HepG2 (cell line): ENCODE results near the gene ARHGEF37. TPM values are rescaled to one million over a fixed set of nuclear protein-coding genes. Genes with fewer than 3 reads are reported as not detected.

Source experiments
- ATAC-seq: fragments of 200-7000 bp; cut with Tn5 transposase; 3 replicates; pipeline ENCODE4 v1.9.1; 2020; ENCODE audit warnings: mild to moderate bottlenecking, moderate library complexity
- BruUV-seq: library from RNA; stranded (reverse); fragments of 400-500 nt; replicated peaks from 2 replicates; lab custom pipeline; 2021; lab: Mats Ljungman, UMichigan
- CTCF ChIA-PET: fragments of 300-600 bp; formaldehyde crosslinking; extraction: SDS; loops from one replicate; lab custom pipeline; 2021; ENCODE audit warnings: low total read pairs, inconsistent platforms, low intra/inter-chr PET ratio; lab: Yijun Ruan, JAX
- POLR2A ChIA-PET: fragments of 350-600 bp; sonication (Branson Sonifier 250); formaldehyde crosslinking; loops from one replicate; lab custom pipeline; 2020; ENCODE audit warnings: antibody characterized with exemption, inconsistent platforms; lab: Yijun Ruan, JAX
- DNase-seq: peaks from one replicate; pipeline ENCODE4 v3.0.0-alpha.2; 2015; ENCODE audit warnings: low spot score
- FAIRE-seq: peaks from 3 replicates; lab custom pipeline; 2011; peaks lifted over from hg19 to GRCh38; lab: Jason Lieb, UNC
- H2AFZ ChIP-seq: one replicate; pipeline ENCODE4 v1.6.1; 2011; ENCODE audit warnings: low read length, inconsistent platforms
- H3K27ac ChIP-seq: fragments of 300-600 bp; 3 replicates; pipeline ENCODE4 v1.8.0; 2011; ENCODE audit warnings: mixed run types, mild to moderate bottlenecking, mixed read lengths, low read length, inconsistent platforms; ENCODE audit not compliant: insufficient read depth; ENCODE audit errors: extremely low read length
- H3K27me3 ChIP-seq, 2 experiments: fragments of 200-600 bp in 1 of 2; 2 replicates in 1 of 2; 3 replicates in 1 of 2; pipeline versions ENCODE4 v1.6.0 to v1.8.0; 2011; ENCODE audit warnings: low read length in 2 of 2, mild to moderate bottlenecking in 2 of 2, moderate library complexity in 2 of 2, inconsistent platforms in 1 of 2; ENCODE audit not compliant: insufficient read depth in 2 of 2, control insufficient read depth in 1 of 2
- H3K36me3 ChIP-seq, 2 experiments: fragments of 200-600 bp in 1 of 2; replicated peaks in 1 of 2; 2 replicates in 1 of 2; 3 replicates in 1 of 2; pipeline versions ENCODE4 v1.5.1 to v1.8.0; 2011; ENCODE audit warnings: low read length in 2 of 2, inconsistent platforms in 1 of 2; ENCODE audit not compliant: insufficient read depth in 2 of 2, control insufficient read depth in 1 of 2
- H3K4me1 ChIP-seq: 2 replicates; pipeline ENCODE4 v1.5.1; 2012; ENCODE audit warnings: low read length, inconsistent platforms; ENCODE audit not compliant: insufficient read depth
- H3K4me2 ChIP-seq: 2 replicates; pipeline ENCODE4 v1.6.0; 2011; ENCODE audit warnings: low read depth, low read length, inconsistent platforms
- H3K4me3 ChIP-seq, 3 experiments: fragments of 200-600 bp in 1 of 3; sonication (generic), shearing (Covaris generic) in 1 of 3; replicated peaks in 1 of 3; 2 replicates each; pipeline ENCODE4 v1.5.1; 2011 to 2016; ENCODE audit warnings: low read length in 3 of 3, inconsistent platforms in 2 of 3, low read depth in 2 of 3, mild to moderate bottlenecking in 2 of 3, control low read depth in 1 of 3, mixed read lengths in 1 of 3; ENCODE audit not compliant: insufficient read depth in 1 of 3
- H3K79me2 ChIP-seq: one replicate; pipeline ENCODE4 v1.6.1; 2011; ENCODE audit warnings: low read length, inconsistent platforms; ENCODE audit not compliant: insufficient read depth
- H3K9ac ChIP-seq: 2 replicates; pipeline ENCODE4 v1.6.0; 2011; ENCODE audit warnings: mild to moderate bottlenecking, low read depth, low read length, inconsistent platforms; ENCODE audit not compliant: insufficient read depth
- H3K9me3 ChIP-seq: 2 replicates; pipeline ENCODE4 v1.5.1; 2012; ENCODE audit warnings: mild to moderate bottlenecking, low read length
- H4K20me1 ChIP-seq: 2 replicates; pipeline ENCODE4 v1.6.0; 2011; ENCODE audit warnings: inconsistent platforms, mild to moderate bottlenecking, low read length, moderate library complexity; ENCODE audit not compliant: insufficient read depth
- ATF1 ChIP-seq: IDR thresholded peaks from 2 replicates; pipeline ENCODE4 v1.6.1; 2016; ENCODE audit warnings: mild to moderate bottlenecking, control low read depth
- CBX2 ChIP-seq, 2 experiments: fragments of 200-600 bp in 1 of 2; sonication (generic); formaldehyde crosslinking in 1 of 2; IDR thresholded peaks; 2 replicates each; pipeline versions ENCODE4 v1.7.0 to v1.8.1; 2018 to 2022; ENCODE audit warnings: low read depth in 2 of 2, low read length in 1 of 2, mild to moderate bottlenecking in 1 of 2, missing genetic modification reagents in 1 of 2
- DMAP1 ChIP-seq: IDR thresholded peaks from 2 replicates; pipeline ENCODE4 v1.6.1; 2016
- DPF2 ChIP-seq: sonication (generic); formaldehyde crosslinking; IDR thresholded peaks from 2 replicates; pipeline ENCODE4 v1.4.0; 2020; ENCODE audit warnings: mild to moderate bottlenecking, low read depth, missing genetic modification reagents, borderline replicate concordance
- POLR2G ChIP-seq: fragments of 200-400 bp; formaldehyde crosslinking; IDR thresholded peaks from 2 replicates; pipeline ENCODE4 v1.6.1; 2018; ENCODE audit warnings: mild to moderate bottlenecking, low read depth, low read length, moderate library complexity
- SMARCC2 ChIP-seq: fragments of 450-650 bp; IDR thresholded peaks from 2 replicates; pipeline ENCODE4 v1.6.1; 2017; ENCODE audit warnings: antibody characterized with exemption, mild to moderate bottlenecking
- ZBTB7A ChIP-seq: sonication (generic); formaldehyde crosslinking; IDR thresholded peaks from 2 replicates; pipeline ENCODE4 v1.8.0; 2022; ENCODE audit warnings: mild to moderate bottlenecking, missing genetic modification reagents
- ZNF589 ChIP-seq: sonication (generic); formaldehyde crosslinking; conservative IDR thresholded peaks from 2 replicates; pipeline ENCODE4 v1.8.0; 2022; ENCODE audit warnings: mild to moderate bottlenecking, moderate library complexity, missing genetic modification reagents
- ZNF7 ChIP-seq: IDR thresholded peaks from 2 replicates; pipeline ENCODE4 v1.6.1; 2016; ENCODE audit warnings: missing biosample characterization, missing genetic modification reagents
- WGBS: methylation state at CpG from one replicate; pipeline ENCODE4 v1.1.6; 2017; ENCODE audit warnings: low lambda C conversion rate; 5-methylcytosine and 5-hydroxymethylcytosine counted together
- in situ Hi-C: cut with HindIII; loops from 2 replicates; pipeline ENCODE4 v1.10.0; 2017; ENCODE audit warnings: low pct_unique_long_range_greater_than_20kb; ENCODE audit not compliant: extremely low pct_ligation_motif_present
- intact Hi-C: fragments of 100-400 bp; cut with micrococcal nuclease; formaldehyde crosslinking; loops from one replicate; pipeline ENCODE4 v1.10.0; 2022; ENCODE audit not compliant: unreplicated experiment
- polyA plus RNA-seq, 8 experiments: library from polyadenylated mRNA; depleted of rRNA in 3 of 8; stranded (reverse) in 7 of 8; unstranded in 1 of 8; fragments of >200 nt; fragmentation: Illumina TruSeq in 4 of 8; extraction: Trizol in 4 of 8; gene quantifications; 2 replicates each; pipeline versions ENCODE4 v1.2.1 to v1.2.3, GENCODE V29; 2011 to 2016; ENCODE audit warnings: low read depth in 4 of 8, missing spikeins in 1 of 8, mixed read lengths in 1 of 8; ENCODE audit not compliant: insufficient read depth in 1 of 8
- total RNA-seq, 5 experiments: library from RNA; depleted of rRNA; stranded (reverse); fragments of >200 nt; fragmentation: Illumina TruSeq; extraction: Trizol; gene quantifications; 2 replicates each; pipeline ENCODE4 v1.2.3, GENCODE V29; 2016; ENCODE audit warnings: low read depth in 1 of 5
- TF ChIP-seq, protein P1 (sequence below): sonication (generic); formaldehyde crosslinking; IDR thresholded peaks from 2 replicates; pipeline ENCODE4 v1.4.0; 2020; ENCODE audit warnings: mild to moderate bottlenecking, low read depth, missing genetic modification reagents
- TF ChIP-seq, protein P2 (sequence below): sonication (generic); formaldehyde crosslinking; IDR thresholded peaks from 2 replicates; pipeline ENCODE4 v1.8.1; 2022; ENCODE audit warnings: low read depth, mild to moderate bottlenecking, missing genetic modification reagents

The ARHGEF37 gene
- total and polyA plus RNA-seq, 2 of the 13 experiments (the other 11 are each of a cell fraction or from before 2014, with no cell fraction given), result 0.18 to 0.27 TPM

- no TSS peak for BruUV-seq
- Histone ChIP-seq H3K4me3 (no peak overlapping the region), H3K9me3 (no peaks in the 10 kb centered on the region), H3K36me3 (peaks cover 16 to 48% of the 10 kb centered on the region in 2 experiments), H3K79me2 (peaks cover 92% of the 10 kb centered on the region), H3K4me2 (no peak overlapping the region), H3K4me1 (peaks cover 59% of the 10 kb centered on the region)
- no peak; the same call in 2 of the 3 replicates for ATAC-seq
- POLR2A ChIA-PET, result interaction anchor here (0.7 kb wide), 2 partner anchors 51 to 80 kb away, joined by 6 read pairs; no protein-coding TSS in a partner anchor
- intact Hi-C loops, result no loop called here
- TF ChIP-seq POLR2G, result 0 out of 2 replicates have a peak, but pooled peaks have one; percentile 32
- TF ChIP-seq SMARCC2, result no peak
- TF ChIP-seq, all 625 proteins: peak for 1
- H3K27me3 ChIP-seq, result no peaks in the 10 kb centered on the region
- WGBS, result 98% methylated on average over 6 of the region's 6 CpGs
- H2AFZ ChIP-seq, result no peak overlapping the region
- in situ Hi-C loops, result no loop called here
- FAIRE-seq (no peak), DNase-seq (no peak)
- CTCF ChIA-PET, result no interaction called here
- no peak overlapping the region for H3K27ac ChIP-seq
- H4K20me1 ChIP-seq, result peaks cover 62% of the 10 kb centered on the region
- no peak overlapping the region for H3K9ac ChIP-seq
Measured at GRCh38 chr5:149541893-149542292, 39.4 kb upstream of the ARHGEF37 start.

DNA sequence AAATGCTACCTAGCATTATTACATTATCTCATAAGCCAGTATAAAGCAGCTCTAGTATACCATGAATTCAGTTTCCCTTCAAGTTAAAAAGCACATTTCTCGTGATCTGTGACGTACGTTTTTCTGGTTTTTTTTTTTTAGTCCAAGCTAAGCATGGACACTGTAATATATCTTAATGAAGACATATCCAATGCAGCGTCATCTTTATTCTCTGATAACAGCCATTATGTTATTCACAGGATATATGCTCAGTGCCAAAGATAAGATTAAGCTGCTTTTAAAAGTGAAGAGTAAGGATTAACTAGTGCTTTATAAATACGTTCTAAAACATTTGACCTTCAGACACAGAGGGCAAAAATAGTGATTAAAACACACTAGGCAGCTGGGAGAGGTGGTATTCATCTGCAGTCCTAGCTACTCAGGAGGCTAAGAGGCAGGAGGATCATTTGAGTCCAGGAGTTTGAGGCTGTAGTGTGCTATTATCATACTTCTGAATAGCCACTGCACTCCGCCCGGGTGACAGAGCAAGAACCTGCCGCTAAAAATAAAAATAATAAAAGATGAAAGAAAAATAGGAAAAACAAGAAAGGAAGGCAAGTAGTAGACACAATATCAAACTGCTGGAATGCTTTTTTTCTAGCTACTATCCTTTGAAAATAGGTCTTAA is 37.8 kb upstream of the ARHGEF37 start:
- Histone ChIP-seq H3K27me3 (no peaks in the 10 kb centered on the region), H3K9ac (no peak overlapping the region), H3K4me1 (peaks cover 63% of the 10 kb centered on the region), H3K79me2 (peaks cover 94% of the 10 kb centered on the region), H3K4me3 (no peak overlapping the region), H3K9me3 (no peaks in the 10 kb centered on the region), H2AFZ (no peak overlapping the region), H3K27ac (no peak overlapping the region), H3K36me3 (peaks cover 17 to 41% of the 10 kb centered on the region in 2 experiments), H4K20me1 (peaks cover 59% of the 10 kb centered on the region), H3K4me2 (no peak overlapping the region)
- POLR2A ChIA-PET, result interaction anchor here (1.0 to 1.2 kb wide), 3 partner anchors 8 to 90 kb away, joined by 3 to 5 read pairs (median 5); partner anchors contain the start of gene CSNK1A1
- peak; percentile 4 for FAIRE-seq
- 93% methylated on average over 8 of the region's 8 CpGs for WGBS
- in situ Hi-C loops, result no loop called here
- DNase-seq, result no peak
- CTCF ChIA-PET, result no interaction called here
- intact Hi-C loops, result no loop called here
- TF ChIP-seq ZNF7 (no peak), DPF2 (no peak), DMAP1 (CRISPR knock-in tag) (no peak), ZBTB7A (CRISPR knock-in tag) (no peak), ATF1 (no peak), CBX2 (IDR thresholded peaks at IDR 0.05; ENCODE audit: low read depth, low read length) (no peak), CBX2 (CRISPR knock-in tag; IDR thresholded peaks at IDR 0.05; ENCODE audit: low read depth) (no peak), ZNF589 (CRISPR knock-in tag) (no peak)
- TF ChIP-seq, protein P1, sequence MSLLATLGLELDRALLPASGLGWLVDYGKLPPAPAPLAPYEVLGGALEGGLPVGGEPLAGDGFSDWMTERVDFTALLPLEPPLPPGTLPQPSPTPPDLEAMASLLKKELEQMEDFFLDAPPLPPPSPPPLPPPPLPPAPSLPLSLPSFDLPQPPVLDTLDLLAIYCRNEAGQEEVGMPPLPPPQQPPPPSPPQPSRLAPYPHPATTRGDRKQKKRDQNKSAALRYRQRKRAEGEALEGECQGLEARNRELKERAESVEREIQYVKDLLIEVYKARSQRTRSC (CRISPR knock-in tag), result no peak
- TF ChIP-seq, protein P2, sequence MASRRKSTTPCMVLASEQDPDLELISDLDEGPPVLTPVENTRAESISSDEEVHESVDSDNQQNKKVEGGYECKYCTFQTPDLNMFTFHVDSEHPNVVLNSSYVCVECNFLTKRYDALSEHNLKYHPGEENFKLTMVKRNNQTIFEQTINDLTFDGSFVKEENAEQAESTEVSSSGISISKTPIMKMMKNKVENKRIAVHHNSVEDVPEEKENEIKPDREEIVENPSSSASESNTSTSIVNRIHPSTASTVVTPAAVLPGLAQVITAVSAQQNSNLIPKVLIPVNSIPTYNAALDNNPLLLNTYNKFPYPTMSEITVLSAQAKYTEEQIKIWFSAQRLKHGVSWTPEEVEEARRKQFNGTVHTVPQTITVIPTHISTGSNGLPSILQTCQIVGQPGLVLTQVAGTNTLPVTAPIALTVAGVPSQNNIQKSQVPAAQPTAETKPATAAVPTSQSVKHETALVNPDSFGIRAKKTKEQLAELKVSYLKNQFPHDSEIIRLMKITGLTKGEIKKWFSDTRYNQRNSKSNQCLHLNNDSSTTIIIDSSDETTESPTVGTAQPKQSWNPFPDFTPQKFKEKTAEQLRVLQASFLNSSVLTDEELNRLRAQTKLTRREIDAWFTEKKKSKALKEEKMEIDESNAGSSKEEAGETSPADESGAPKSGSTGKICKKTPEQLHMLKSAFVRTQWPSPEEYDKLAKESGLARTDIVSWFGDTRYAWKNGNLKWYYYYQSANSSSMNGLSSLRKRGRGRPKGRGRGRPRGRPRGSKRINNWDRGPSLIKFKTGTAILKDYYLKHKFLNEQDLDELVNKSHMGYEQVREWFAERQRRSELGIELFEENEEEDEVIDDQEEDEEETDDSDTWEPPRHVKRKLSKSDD (CRISPR knock-in tag), result no peak
- BruUV-seq, result TSS peak; percentile 0
- ATAC-seq, result no peak
